GM12878 (cell line): ENCODE data around the gene JAML. TPM values are rescaled to one million over a fixed set of nuclear protein-coding genes. Genes with fewer than 3 reads are reported as not detected.

Experiments
- ATAC-seq: fragments of 200-7000 bp; cut with Tn5 transposase; 3 replicates; pipeline ENCODE4 v1.9.1; 2020; ENCODE audit warnings: mild to moderate bottlenecking, moderate library complexity
- BruUV-seq: library from RNA; stranded (reverse); fragments of 400-500 nt; replicated peaks from 2 replicates; lab custom pipeline; 2021; lab: Mats Ljungman, UMichigan
- CTCF ChIA-PET: fragments of 300-600 bp; sonication (Branson Sonifier 250); formaldehyde crosslinking; extraction: SDS; loops from one replicate; lab custom pipeline; 2021; ENCODE audit warnings: inconsistent platforms; lab: Yijun Ruan, JAX
- POLR2A ChIA-PET: fragments of 350-600 bp; formaldehyde crosslinking; extraction: SDS; loops from one replicate; lab custom pipeline; 2021; ENCODE audit warnings: inconsistent platforms; lab: Charles Lee
- RAD21 ChIA-PET: fragments of 300-600 bp; sonication (Branson Sonifier 250); formaldehyde crosslinking; loops from one replicate; lab custom pipeline; 2023; ENCODE audit warnings: antibody characterized with exemption; ENCODE audit not compliant: unreplicated experiment; lab: Charles Lee
- SMC1A ChIA-PET: fragments of 300-600 bp; sonication (Branson Sonifier 250); formaldehyde crosslinking; loops from one replicate; lab custom pipeline; 2023; ENCODE audit not compliant: unreplicated experiment, uncharacterized antibody; lab: Charles Lee
- DNase-seq: peaks from one replicate; pipeline ENCODE4 v3.0.0-alpha.2; 2011; ENCODE audit warnings: low read depth, low spot score
- FAIRE-seq: peaks from 3 replicates; lab custom pipeline; 2011; peaks lifted over from hg19 to GRCh38; lab: Jason Lieb, UNC
- H2AFZ ChIP-seq: 2 replicates; pipeline ENCODE4 v1.6.0; 2011; ENCODE audit warnings: low read depth, low read length, control low read depth; ENCODE audit not compliant: control insufficient read depth
- H3K27ac ChIP-seq: 2 replicates; pipeline ENCODE4 v1.5.1; 2011; ENCODE audit warnings: control low read depth; ENCODE audit not compliant: control insufficient read depth, insufficient read depth
- H3K27me3 ChIP-seq, 2 experiments: replicated peaks in 1 of 2; 2 replicates each; pipeline versions ENCODE4 v1.6.0 to v1.6.1; 2011; ENCODE audit warnings: low read length in 1 of 2; ENCODE audit not compliant: control insufficient read depth in 2 of 2, insufficient read depth in 2 of 2
- H3K36me3 ChIP-seq, 2 experiments: 2 replicates each; pipeline ENCODE4 v1.5.1; 2011; ENCODE audit warnings: low read length in 1 of 2; ENCODE audit not compliant: control insufficient read depth in 2 of 2, insufficient read depth in 2 of 2
- H3K4me1 ChIP-seq: 2 replicates; pipeline ENCODE4 v1.6.1; 2011; ENCODE audit warnings: mild to moderate bottlenecking, low read length, moderate library complexity, mixed read lengths; ENCODE audit not compliant: control insufficient read depth, insufficient read depth
- H3K4me2 ChIP-seq: 2 replicates; pipeline ENCODE4 v1.6.0; 2011; ENCODE audit warnings: control low read depth; ENCODE audit not compliant: control insufficient read depth, insufficient read depth
- H3K4me3 ChIP-seq: fragments of 200-600 bp; sonication (generic); 2 replicates; pipeline ENCODE4 v1.5.1; 2016
- H3K79me2 ChIP-seq: 2 replicates; pipeline ENCODE4 v1.6.0; 2011; ENCODE audit warnings: low read length; ENCODE audit not compliant: control insufficient read depth, insufficient read depth
- H3K9ac ChIP-seq: 2 replicates; pipeline ENCODE4 v1.8.0; 2011; ENCODE audit warnings: low read length, control low read depth, mixed read lengths; ENCODE audit not compliant: control insufficient read depth, insufficient read depth
- H3K9me3 ChIP-seq: replicated peaks from 3 replicates; pipeline ENCODE4 v1.5.1; 2011; ENCODE audit warnings: mild to moderate bottlenecking, low read length; ENCODE audit not compliant: control insufficient read depth, insufficient read depth
- H4K20me1 ChIP-seq: 2 replicates; pipeline ENCODE4 v1.6.0; 2011; ENCODE audit not compliant: control insufficient read depth, insufficient read depth
- ATF2 ChIP-seq: IDR thresholded peaks from 2 replicates; pipeline ENCODE4 v1.6.1; 2012; ENCODE audit warnings: low read length, inconsistent platforms
- IKZF1 ChIP-seq: fragments of 450-650 bp; conservative IDR thresholded peaks from 2 replicates; pipeline ENCODE4 v1.6.1; 2017; ENCODE audit warnings: antibody characterized with exemption, mild to moderate bottlenecking
- KDM1A ChIP-seq: fragments of 200-600 bp; sonication (generic); IDR thresholded peaks from 2 replicates; pipeline ENCODE4 v1.6.1; 2016; ENCODE audit warnings: borderline replicate concordance
- MTA3 ChIP-seq: IDR thresholded peaks from 2 replicates; pipeline ENCODE4 v1.6.1; 2012; ENCODE audit warnings: low read length, inconsistent platforms, borderline replicate concordance
- ZBED1 ChIP-seq: IDR thresholded peaks from 2 replicates; pipeline ENCODE4 v1.6.1; 2016; ENCODE audit warnings: borderline replicate concordance
- ZNF687 ChIP-seq: fragments of 450-650 bp; IDR thresholded peaks from 2 replicates; pipeline ENCODE4 v1.6.1; 2017; ENCODE audit warnings: mild to moderate bottlenecking, moderate library complexity
- WGBS: methylation state at CpG from one replicate; pipeline ENCODE4 v1.1.6; 2016; ENCODE audit warnings: low lambda C conversion rate; ENCODE audit not compliant: insufficient replicate concordance, insufficient coverage; ENCODE audit errors: missing lambda C conversion rate; 5-methylcytosine and 5-hydroxymethylcytosine counted together
- in situ Hi-C: fragments of 300-500 bp; cut with MboI; formaldehyde crosslinking; loops from 9 replicates; pipeline ENCODE4 v1.14.3; 2018; ENCODE audit warnings: mixed read lengths
- intact Hi-C: fragments of 100-400 bp; cut with micrococcal nuclease; formaldehyde crosslinking; loops from one replicate; pipeline ENCODE4 v1.14.2; 2022; ENCODE audit not compliant: unreplicated experiment
- polyA plus RNA-seq, 11 experiments: library from polyadenylated mRNA; depleted of rRNA in 4 of 11; unstranded in 6 of 11; stranded (reverse) in 5 of 11; fragments of >200 nt; fragmentation: Nextera tagmentation in 4 of 11; fragmentation: Illumina TruSeq in 1 of 11; extraction: Ambion mirVana in 4 of 11; extraction: Trizol in 1 of 11; gene quantifications; 1 replicate in 1 of 11; 2 replicates in 10 of 11; pipeline versions ENCODE4 v1.2.1 to v1.2.3, GENCODE V29; 2011 to 2016; ENCODE audit warnings: inconsistent platforms in 2 of 11, missing spikeins in 2 of 11, low read depth in 1 of 11
- total RNA-seq, 4 experiments: library from RNA; depleted of rRNA in 3 of 4; stranded (reverse); fragments of >200 nt in 3 of 4; fragmentation: Illumina TruSeq in 1 of 4; extraction: Trizol in 1 of 4; gene quantifications; 2 replicates each; pipeline versions ENCODE4 v1.2.1 to v1.2.3, GENCODE V29; 2013 to 2021
- TF ChIP-seq, protein P1 (sequence below): IDR thresholded peaks from 2 replicates; pipeline ENCODE4 v1.6.1; 2011; ENCODE audit warnings: mild to moderate bottlenecking, low read depth, low read length, moderate library complexity; ENCODE audit not compliant: insufficient replicate concordance

Gene JAML
- total and polyA plus RNA-seq, 10 of the 15 experiments (the other 5 are each of a cell fraction or from before 2014, with no cell fraction given), result 0.60 to 8.1 (median 3.5) TPM

- Histone ChIP-seq H3K9ac (no peak within 1 kb of the TSS), H3K79me2 (no peaks in the 10 kb centered on the region), H3K4me2 (peak within 1 kb of the TSS; percentile 69), H3K36me3 (no peaks in the 10 kb centered on the region), H3K4me1 (peaks cover 9% of the 10 kb centered on the region), H3K4me3 (no peak within 1 kb of the TSS), H4K20me1 (no peaks in the 10 kb centered on the region), H3K27me3 (peaks cover 0 to 13% of the 10 kb centered on the region in 2 experiments; a peak in 1 of 4 replicates), H2AFZ (peak within 1 kb of the TSS; percentile 20), H3K27ac (no peak within 1 kb of the TSS), H3K9me3 (no peaks in the 10 kb centered on the region; the same call in 2 of the 3 replicates)
- ChIA-PET SMC1A (interaction anchor here (0.7 to 10.2 kb wide), 9 partner anchors 14 to 107 kb away, joined by 3 to 56 read pairs (median 4); no protein-coding TSS in a partner anchor), POLR2A (interaction anchor here (1.1 to 1.3 kb wide), 2 partner anchors 21 to 23 kb away, joined by 3 read pairs; no protein-coding TSS in a partner anchor), CTCF (interaction anchor here (0.6 to 5.3 kb wide), 7 partner anchors 11 to 92 kb away, joined by 3 to 35 read pairs (median 4); partner anchors contain the start of gene MPZL3), RAD21 (interaction anchor here (1.4 to 2.0 kb wide), 3 partner anchors 14 to 66 kb away, joined by 3 to 10 read pairs (median 5); no protein-coding TSS in a partner anchor)
- DNase-seq (no peak), FAIRE-seq (no peak), ATAC-seq (peak; percentile 70)
- BruUV-seq, result no TSS peak
- in situ Hi-C loops (no loop called here), intact Hi-C loops (no loop called here)
- no peak for TF ChIP-seq ATF2
- TF ChIP-seq ZBED1, result no peak
- no peak for TF ChIP-seq KDM1A
- TF ChIP-seq, protein P1, sequence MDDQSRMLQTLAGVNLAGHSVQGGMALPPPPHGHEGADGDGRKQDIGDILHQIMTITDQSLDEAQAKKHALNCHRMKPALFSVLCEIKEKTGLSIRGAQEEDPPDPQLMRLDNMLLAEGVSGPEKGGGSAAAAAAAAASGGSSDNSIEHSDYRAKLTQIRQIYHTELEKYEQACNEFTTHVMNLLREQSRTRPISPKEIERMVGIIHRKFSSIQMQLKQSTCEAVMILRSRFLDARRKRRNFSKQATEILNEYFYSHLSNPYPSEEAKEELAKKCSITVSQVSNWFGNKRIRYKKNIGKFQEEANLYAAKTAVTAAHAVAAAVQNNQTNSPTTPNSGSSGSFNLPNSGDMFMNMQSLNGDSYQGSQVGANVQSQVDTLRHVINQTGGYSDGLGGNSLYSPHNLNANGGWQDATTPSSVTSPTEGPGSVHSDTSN, result no peak
- no peak for TF ChIP-seq MTA3
- TF ChIP-seq ZNF687, result no peak
- no peak for TF ChIP-seq IKZF1
- 10% methylated on average over 19 of the region's 19 CpGs for WGBS
These were observed 39.1 kb upstream of the JAML start, which contains the start of gene MPZL2 for GRCh38 chr11:118263695-118264568. Gene MPZL2, minus strand, starts transcription at chr11:118264297. Its CDS starts 144 bp downstream, at chr11:118264153.
